ENCODE data around the gene TSPOAP1. TPM values are rescaled to one million over a fixed set of nuclear protein-coding genes. Genes with fewer than 3 reads are reported as not detected.
A peak's percentile ranks its signal among the peaks of the same experiment; 100 is the strongest.

TSPOAP1 gene
- total RNA-seq: 22.4 TPM

GRCh38 chr17:58328195-58329034 is at the start of gene TSPOAP1:
Gene TSPOAP1 (minus strand): TSS chr17:58328795. CDS start chr17:58327920, 875 bp downstream.
- peak within 1 kb of the TSS; percentile 99 for H3K4me3 ChIP-seq (ENCODE audit: low read length)
- no peaks in the 10 kb centered on the region for H3K9me3 ChIP-seq (ENCODE audit: low read depth, low read length)
- H3K27me3 ChIP-seq (ENCODE audit: insufficient read depth, low read length): peaks cover 3% of the 10 kb centered on the region
- peaks cover 64% of the 10 kb centered on the region for H3K4me1 ChIP-seq (ENCODE audit: insufficient read depth, low read length)

- Histone ChIP-seq H3K4me3 (ENCODE audit: low read length) (no peak overlapping the region), H3K27me3 (ENCODE audit: insufficient read depth, low read length) (no peaks in the 10 kb centered on the region), H3K4me1 (ENCODE audit: insufficient read depth, low read length) (peaks cover 49% of the 10 kb centered on the region), H3K9me3 (ENCODE audit: low read depth, low read length) (no peaks in the 10 kb centered on the region)
Measured at GRCh38 chr17:58377661-58378060, 49.1 kb upstream of the TSPOAP1 start.

- Histone ChIP-seq H3K27me3 (ENCODE audit: insufficient read depth, low read length) (no peaks in the 10 kb centered on the region), H3K4me1 (ENCODE audit: insufficient read depth, low read length) (peaks cover 46% of the 10 kb centered on the region), H3K4me3 (ENCODE audit: low read length) (no peak overlapping the region), H3K9me3 (ENCODE audit: low read depth, low read length) (no peaks in the 10 kb centered on the region)
Measured at GRCh38 chr17:58377093-58377601, 48.6 kb upstream of the TSPOAP1 start.

- Histone ChIP-seq H3K9me3 (ENCODE audit: low read depth, low read length) (no peaks in the 10 kb centered on the region), H3K27me3 (ENCODE audit: insufficient read depth, low read length) (no peaks in the 10 kb centered on the region), H3K4me1 (ENCODE audit: insufficient read depth, low read length) (peaks cover 41% of the 10 kb centered on the region)
Measured at GRCh38 chr17:58376472-58377000, 47.9 kb upstream of the TSPOAP1 start.

GRCh38 chr17:58375811-58376210 is 47.2 kb upstream of the TSPOAP1 start:
- no peak overlapping the region for H3K4me3 ChIP-seq (ENCODE audit: low read length)
- H3K27me3 ChIP-seq (ENCODE audit: insufficient read depth, low read length): no peaks in the 10 kb centered on the region
- peaks cover 40% of the 10 kb centered on the region for H3K4me1 ChIP-seq (ENCODE audit: insufficient read depth, low read length)
- H3K9me3 ChIP-seq (ENCODE audit: low read depth, low read length): no peaks in the 10 kb centered on the region

More at GRCh38 chr17:58376472-58377000, 47.9 kb upstream of the TSPOAP1 start:
- no peak overlapping the region for H3K4me3 ChIP-seq (ENCODE audit: low read length)

- Histone ChIP-seq H3K4me1 (ENCODE audit: insufficient read depth, low read length) (peaks cover 42% of the 10 kb centered on the region), H3K27me3 (ENCODE audit: insufficient read depth, low read length) (no peaks in the 10 kb centered on the region), H3K9me3 (ENCODE audit: low read depth, low read length) (no peaks in the 10 kb centered on the region), H3K4me3 (ENCODE audit: low read length) (no peak overlapping the region)
Measured at GRCh38 chr17:58375256-58375655, 46.7 kb upstream of the TSPOAP1 start.

GRCh38 chr17:58373923-58374322 is 45.3 kb upstream of the TSPOAP1 start:
- Histone ChIP-seq H3K4me1 (ENCODE audit: insufficient read depth, low read length) (peaks cover 40% of the 10 kb centered on the region), H3K9me3 (ENCODE audit: low read depth, low read length) (no peaks in the 10 kb centered on the region), H3K27me3 (ENCODE audit: insufficient read depth, low read length) (no peaks in the 10 kb centered on the region), H3K4me3 (ENCODE audit: low read length) (no peak overlapping the region)

GRCh38 chr17:58373003-58373402 is 44.4 kb upstream of the TSPOAP1 start:
- Histone ChIP-seq H3K27me3 (ENCODE audit: insufficient read depth, low read length) (no peaks in the 10 kb centered on the region), H3K4me1 (ENCODE audit: insufficient read depth, low read length) (peaks cover 35% of the 10 kb centered on the region), H3K9me3 (ENCODE audit: low read depth, low read length) (no peaks in the 10 kb centered on the region), H3K4me3 (ENCODE audit: low read length) (no peak overlapping the region)

GRCh38 chr17:58371300-58371950 is 42.8 kb upstream of the TSPOAP1 start:
- Histone ChIP-seq H3K9me3 (ENCODE audit: low read depth, low read length) (no peaks in the 10 kb centered on the region), H3K4me3 (ENCODE audit: low read length) (no peak overlapping the region), H3K27me3 (ENCODE audit: insufficient read depth, low read length) (no peaks in the 10 kb centered on the region), H3K4me1 (ENCODE audit: insufficient read depth, low read length) (peaks cover 27% of the 10 kb centered on the region)

GRCh38 chr17:58370716-58371115 is 42.1 kb upstream of the TSPOAP1 start:
- Histone ChIP-seq H3K4me1 (ENCODE audit: insufficient read depth, low read length) (peaks cover 26% of the 10 kb centered on the region), H3K4me3 (ENCODE audit: low read length) (no peak overlapping the region), H3K9me3 (ENCODE audit: low read depth, low read length) (no peaks in the 10 kb centered on the region), H3K27me3 (ENCODE audit: insufficient read depth, low read length) (no peaks in the 10 kb centered on the region)

GRCh38 chr17:58370309-58370708 is 41.7 kb upstream of the TSPOAP1 start:
- Histone ChIP-seq H3K4me1 (ENCODE audit: insufficient read depth, low read length) (peaks cover 25% of the 10 kb centered on the region), H3K9me3 (ENCODE audit: low read depth, low read length) (no peaks in the 10 kb centered on the region), H3K4me3 (ENCODE audit: low read length) (no peak overlapping the region), H3K27me3 (ENCODE audit: insufficient read depth, low read length) (no peaks in the 10 kb centered on the region)

GRCh38 chr17:58369214-58370031 is 40.8 kb upstream of the TSPOAP1 start:
- H3K4me3 ChIP-seq (ENCODE audit: low read length): no peak overlapping the region
- H3K27me3 ChIP-seq (ENCODE audit: insufficient read depth, low read length): no peaks in the 10 kb centered on the region
- no peaks in the 10 kb centered on the region for H3K9me3 ChIP-seq (ENCODE audit: low read depth, low read length)
- H3K4me1 ChIP-seq (ENCODE audit: insufficient read depth, low read length): peaks cover 20% of the 10 kb centered on the region

GRCh38 chr17:58368860-58369213 is 40.2 kb upstream of the TSPOAP1 start:
- H3K4me1 ChIP-seq (ENCODE audit: insufficient read depth, low read length): peaks cover 20% of the 10 kb centered on the region
- no peak overlapping the region for H3K4me3 ChIP-seq (ENCODE audit: low read length)
- H3K9me3 ChIP-seq (ENCODE audit: low read depth, low read length): no peaks in the 10 kb centered on the region
- H3K27me3 ChIP-seq (ENCODE audit: insufficient read depth, low read length): no peaks in the 10 kb centered on the region

GRCh38 chr17:58367461-58367860 is 38.9 kb upstream of the TSPOAP1 start:
- H3K4me3 ChIP-seq (ENCODE audit: low read length): no peak overlapping the region
- H3K9me3 ChIP-seq (ENCODE audit: low read depth, low read length): no peaks in the 10 kb centered on the region
- H3K4me1 ChIP-seq (ENCODE audit: insufficient read depth, low read length): peaks cover 20% of the 10 kb centered on the region
- H3K27me3 ChIP-seq (ENCODE audit: insufficient read depth, low read length): no peaks in the 10 kb centered on the region

Measured in mononuclear cell (primary cell).